Endothelial cell of umbilical vein (primary cell): ENCODE results near the gene CUL7. TPM values are rescaled to one million over a fixed set of nuclear protein-coding genes. Genes with fewer than 3 reads are reported as not detected.

Experiments used
- BruUV-seq: library from RNA; stranded (reverse); fragments of 400-500 nt; replicated peaks from 2 replicates; lab custom pipeline; 2021; lab: Mats Ljungman, UMichigan
- CTCF ChIA-PET: fragments of 300-600, 350-600 bp; sonication (Branson Sonifier 250); formaldehyde crosslinking; loops from one replicate; lab custom pipeline; 2021; ENCODE audit warnings: antibody characterized with exemption, inconsistent platforms; lab: Charles Lee
- POLR2A ChIA-PET: fragments of 300-600, 350-600 bp; sonication (Branson Sonifier 250); formaldehyde crosslinking; loops from one replicate; lab custom pipeline; 2021; ENCODE audit warnings: antibody characterized with exemption, inconsistent platforms; lab: Charles Lee
- DNase-seq: peaks from one replicate; pipeline ENCODE4 v3.0.0-alpha.2; 2011; ENCODE audit warnings: low read depth, low spot score
- FAIRE-seq: peaks from 2 replicates; lab custom pipeline; 2011; peaks lifted over from hg19 to GRCh38; lab: Jason Lieb, UNC
- H2AFZ ChIP-seq: 2 replicates; pipeline ENCODE4 v1.6.0; 2012; ENCODE audit warnings: low read depth, low read length, control low read depth, inconsistent platforms
- H3K27ac ChIP-seq: 2 replicates; pipeline ENCODE4 v1.5.1; 2011; ENCODE audit warnings: low read depth, mild to moderate bottlenecking, control low read depth, low read length, moderate library complexity; ENCODE audit not compliant: insufficient read depth
- H3K27me3 ChIP-seq, 2 experiments: 2 replicates each; pipeline versions ENCODE4 v1.6.0 to v1.6.1; 2011; ENCODE audit warnings: low read length in 2 of 2, mixed read lengths in 1 of 2; ENCODE audit not compliant: control insufficient read depth in 2 of 2, insufficient read depth in 2 of 2
- H3K36me3 ChIP-seq, 2 experiments: 2 replicates in 1 of 2; 3 replicates in 1 of 2; pipeline ENCODE4 v1.5.1; 2011; ENCODE audit warnings: low read length in 2 of 2, mild to moderate bottlenecking in 1 of 2, moderate library complexity in 1 of 2; ENCODE audit not compliant: control insufficient read depth in 2 of 2, insufficient read depth in 2 of 2; ENCODE audit errors: extremely low read depth in 1 of 2
- H3K4me1 ChIP-seq: 3 replicates; pipeline ENCODE4 v1.5.1; 2011; ENCODE audit warnings: mild to moderate bottlenecking, low read length; ENCODE audit not compliant: control insufficient read depth, insufficient read depth; ENCODE audit errors: extremely low read depth
- H3K4me2 ChIP-seq: 2 replicates; pipeline ENCODE4 v1.6.1; 2011; ENCODE audit warnings: low read length, control low read depth, mixed read lengths; ENCODE audit not compliant: insufficient read depth
- H3K4me3 ChIP-seq, 3 experiments: fragments of 200-600 bp in 1 of 3; sonication (generic), shearing (Covaris generic) in 1 of 3; replicated peaks in 1 of 3; 2 replicates each; pipeline ENCODE4 v1.5.1; 2011 to 2016; ENCODE audit warnings: control low read depth in 3 of 3, low read length in 3 of 3, mild to moderate bottlenecking in 2 of 3, inconsistent platforms in 1 of 3, low read depth in 1 of 3, moderate library complexity in 1 of 3; ENCODE audit not compliant: insufficient read depth in 1 of 3
- H3K79me2 ChIP-seq: 2 replicates; pipeline ENCODE4 v1.6.0; 2012; ENCODE audit warnings: low read length, inconsistent platforms; ENCODE audit not compliant: control insufficient read depth, insufficient read depth
- H3K9ac ChIP-seq: replicated peaks from 2 replicates; pipeline ENCODE3; 2011; ENCODE audit warnings: low read length, control low read depth; ENCODE audit not compliant: insufficient read depth; ENCODE audit errors: extremely low read depth
- H3K9me1 ChIP-seq: replicated peaks from 3 replicates; pipeline ENCODE4 v1.6.0; 2011; ENCODE audit warnings: mild to moderate bottlenecking, low read length; ENCODE audit not compliant: control insufficient read depth, insufficient read depth; ENCODE audit errors: extremely low read depth
- H3K9me3 ChIP-seq: replicated peaks from 2 replicates; pipeline ENCODE4 v1.5.1; 2012; ENCODE audit warnings: low read length, inconsistent platforms; ENCODE audit not compliant: control insufficient read depth, insufficient read depth
- H4K20me1 ChIP-seq: replicated peaks from 2 replicates; pipeline ENCODE3; 2011; ENCODE audit warnings: mild to moderate bottlenecking, low read length; ENCODE audit not compliant: control insufficient read depth, insufficient read depth; ENCODE audit errors: extremely low read depth
- CTCF ChIP-seq, 2 donors: IDR thresholded peaks; 1 replicate in 1 of 2; 2 replicates in 1 of 2; pipeline ENCODE4 v1.5.1; 2011; ENCODE audit warnings: low read length in 2 of 2, mild to moderate bottlenecking in 2 of 2, moderate library complexity in 2 of 2, control low read depth in 1 of 2, inconsistent platforms in 1 of 2, low read depth in 1 of 2; ENCODE audit not compliant: insufficient read depth in 1 of 2; ENCODE audit errors: extremely low read depth in 1 of 2
- EZH2 ChIP-seq: IDR thresholded peaks from 2 replicates; pipeline ENCODE4 v1.6.1; 2012; ENCODE audit warnings: borderline replicate concordance, low read depth, mild to moderate bottlenecking, moderate library complexity, low read length, inconsistent platforms; ENCODE audit not compliant: severe bottlenecking
- FOS ChIP-seq: IDR thresholded peaks from 2 replicates; pipeline ENCODE4 v1.6.1; 2011; ENCODE audit warnings: mild to moderate bottlenecking, low read length, moderate library complexity, borderline replicate concordance; ENCODE audit not compliant: insufficient read depth
- GATA2 ChIP-seq: IDR thresholded peaks from 2 replicates; pipeline ENCODE4 v1.7.0; 2011; ENCODE audit warnings: low read depth, mild to moderate bottlenecking, moderate library complexity, mixed read lengths, low read length; ENCODE audit not compliant: insufficient read length, insufficient read depth
- JUN ChIP-seq: IDR thresholded peaks from 2 replicates; pipeline ENCODE4 v1.6.1; 2011; ENCODE audit warnings: borderline replicate concordance, low read depth; ENCODE audit not compliant: insufficient read length, insufficient read depth
- MAX ChIP-seq: IDR thresholded peaks from 2 replicates; pipeline ENCODE4 v1.6.1; 2011; ENCODE audit not compliant: insufficient read depth, insufficient read length
- MYC ChIP-seq: IDR thresholded peaks from one replicate; pipeline ENCODE4 v1.6.1; 2011; ENCODE audit warnings: mild to moderate bottlenecking, low read depth, low read length
- POLR2A ChIP-seq: IDR thresholded peaks from 2 replicates; pipeline ENCODE4 v1.6.1; 2012; ENCODE audit warnings: low read depth, mild to moderate bottlenecking, control low read depth, low read length
- POLR2AphosphoS5 ChIP-seq: IDR thresholded peaks from 2 replicates; pipeline ENCODE4 v1.6.1; 2012; ENCODE audit warnings: low read depth, mild to moderate bottlenecking, control low read depth, low read length, moderate library complexity; ENCODE audit not compliant: insufficient read depth
- dilution Hi-C: fragments of 300-500 bp; cut with MboI; formaldehyde crosslinking; loops from one replicate; pipeline ENCODE4 v1.15.0; 2019; ENCODE audit warnings: low sequenced_read_pairs; ENCODE audit not compliant: extremely low pct_ligation_motif_present
- intact Hi-C: fragments of 100-400 bp; cut with micrococcal nuclease; formaldehyde crosslinking; loops from one replicate; pipeline ENCODE4 v1.10.0; 2022
- polyA plus RNA-seq, 4 experiments: library from polyadenylated mRNA; depleted of rRNA in 3 of 4; stranded (reverse) in 3 of 4; unstranded in 1 of 4; fragments of >200 nt; gene quantifications; 2 replicates each; pipeline versions ENCODE4 v1.2.1 to v1.2.3, GENCODE V29; 2011 to 2012; ENCODE audit warnings: missing spikeins in 1 of 4
- total RNA-seq: library from RNA; stranded (reverse); gene quantifications from 2 replicates; pipeline ENCODE4 v1.2.3, GENCODE V29; 2021

The CUL7 gene
- total and polyA plus RNA-seq, 2 donors (not counting 3 experiments of a cell fraction or from before 2014, with no cell fraction given), result 29.4 to 33.7 TPM

GRCh38 chr6:43006251-43006650 lies 47.4 kb downstream of the CUL7 start:
- FAIRE-seq, result no peak

More at GRCh38 chr6:43006251-43006650, 47.4 kb downstream of the CUL7 start:
- Histone ChIP-seq H3K4me1 (no peaks in the 10 kb centered on the region), H3K36me3 (peaks cover 15 to 24% of the 10 kb centered on the region in 2 experiments), H3K27me3 (no peaks in the 10 kb centered on the region), H3K9ac (no peak overlapping the region), H3K79me2 (no peaks in the 10 kb centered on the region), H3K4me2 (no peak overlapping the region), H3K4me3 (no peak overlapping the region), H2AFZ (no peak overlapping the region), H3K9me1 (no peaks in the 10 kb centered on the region), H3K9me3 (no peaks in the 10 kb centered on the region), H3K27ac (no peak overlapping the region), H4K20me1 (no peaks in the 10 kb centered on the region)
- no TSS peak for BruUV-seq
- ChIA-PET CTCF (interaction anchor here (1.0 to 8.7 kb wide), 3 partner anchors 32 to 138 kb away, joined by 3 to 55 read pairs (median 3); no protein-coding TSS in a partner anchor), POLR2A (no interaction called here)
- dilution Hi-C loops (no loop called here), intact Hi-C loops (loop anchor here (5.0 kb wide), 1 partner anchor 121 kb away; no protein-coding TSS in a partner anchor)
- no peak for TF ChIP-seq POLR2A
- no peak for TF ChIP-seq GATA2
- TF ChIP-seq MYC, result no peak
- TF ChIP-seq MAX, result no peak
- TF ChIP-seq CTCF (IDR thresholded peaks at IDR 0.05; ENCODE audit: extremely low read depth in 1 of 2, insufficient read depth in 1 of 2, low read depth in 1 of 2, low read length in 2 of 2), result no peak
- TF ChIP-seq JUN, result no peak
- no peak for TF ChIP-seq POLR2AphosphoS5
- no peak for TF ChIP-seq EZH2
- TF ChIP-seq FOS, result no peak
- no peak for DNase-seq
